ENCODE results near the gene KIF2C. TPM values are rescaled to one million over a fixed set of nuclear protein-coding genes. Genes with fewer than 3 reads are reported as not detected.
A peak's percentile ranks its signal among the peaks of the same experiment; 100 is the strongest.

Gene KIF2C
- total and polyA plus RNA-seq, 9 of the 15 experiments (the other 6 are each of a cell fraction or from before 2014, with no cell fraction given): 84.9 to 226 (median 169) TPM

- TF ChIP-seq, protein P1, sequence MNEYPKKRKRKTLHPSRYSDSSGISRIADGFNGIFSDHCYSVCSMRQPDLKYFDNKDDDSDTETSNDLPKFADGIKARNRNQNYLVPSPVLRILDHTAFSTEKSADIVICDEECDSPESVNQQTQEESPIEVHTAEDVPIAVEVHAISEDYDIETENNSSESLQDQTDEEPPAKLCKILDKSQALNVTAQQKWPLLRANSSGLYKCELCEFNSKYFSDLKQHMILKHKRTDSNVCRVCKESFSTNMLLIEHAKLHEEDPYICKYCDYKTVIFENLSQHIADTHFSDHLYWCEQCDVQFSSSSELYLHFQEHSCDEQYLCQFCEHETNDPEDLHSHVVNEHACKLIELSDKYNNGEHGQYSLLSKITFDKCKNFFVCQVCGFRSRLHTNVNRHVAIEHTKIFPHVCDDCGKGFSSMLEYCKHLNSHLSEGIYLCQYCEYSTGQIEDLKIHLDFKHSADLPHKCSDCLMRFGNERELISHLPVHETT (CRISPR knock-in tag; conservative IDR thresholded peaks at IDR 0.05 in 1 of 2, IDR thresholded peaks at IDR 0.05 in 1 of 2): no peak; a peak in 2 of 4 replicates
- peak; percentile 83 for TF ChIP-seq TOE1 (IDR thresholded peaks at IDR 0.05; ENCODE audit: borderline replicate concordance)
- TF ChIP-seq TOE1 (CRISPR knock-in tag; IDR thresholded peaks at IDR 0.05; ENCODE audit: borderline replicate concordance, low read depth): no peak
- TF ChIP-seq FOSL1 (tag; conservative IDR thresholded peaks at IDR 0.05): peak; percentile 77
- no peak for TF ChIP-seq ZSCAN29 (IDR thresholded peaks at IDR 0.05)
- TF ChIP-seq, protein P2, sequence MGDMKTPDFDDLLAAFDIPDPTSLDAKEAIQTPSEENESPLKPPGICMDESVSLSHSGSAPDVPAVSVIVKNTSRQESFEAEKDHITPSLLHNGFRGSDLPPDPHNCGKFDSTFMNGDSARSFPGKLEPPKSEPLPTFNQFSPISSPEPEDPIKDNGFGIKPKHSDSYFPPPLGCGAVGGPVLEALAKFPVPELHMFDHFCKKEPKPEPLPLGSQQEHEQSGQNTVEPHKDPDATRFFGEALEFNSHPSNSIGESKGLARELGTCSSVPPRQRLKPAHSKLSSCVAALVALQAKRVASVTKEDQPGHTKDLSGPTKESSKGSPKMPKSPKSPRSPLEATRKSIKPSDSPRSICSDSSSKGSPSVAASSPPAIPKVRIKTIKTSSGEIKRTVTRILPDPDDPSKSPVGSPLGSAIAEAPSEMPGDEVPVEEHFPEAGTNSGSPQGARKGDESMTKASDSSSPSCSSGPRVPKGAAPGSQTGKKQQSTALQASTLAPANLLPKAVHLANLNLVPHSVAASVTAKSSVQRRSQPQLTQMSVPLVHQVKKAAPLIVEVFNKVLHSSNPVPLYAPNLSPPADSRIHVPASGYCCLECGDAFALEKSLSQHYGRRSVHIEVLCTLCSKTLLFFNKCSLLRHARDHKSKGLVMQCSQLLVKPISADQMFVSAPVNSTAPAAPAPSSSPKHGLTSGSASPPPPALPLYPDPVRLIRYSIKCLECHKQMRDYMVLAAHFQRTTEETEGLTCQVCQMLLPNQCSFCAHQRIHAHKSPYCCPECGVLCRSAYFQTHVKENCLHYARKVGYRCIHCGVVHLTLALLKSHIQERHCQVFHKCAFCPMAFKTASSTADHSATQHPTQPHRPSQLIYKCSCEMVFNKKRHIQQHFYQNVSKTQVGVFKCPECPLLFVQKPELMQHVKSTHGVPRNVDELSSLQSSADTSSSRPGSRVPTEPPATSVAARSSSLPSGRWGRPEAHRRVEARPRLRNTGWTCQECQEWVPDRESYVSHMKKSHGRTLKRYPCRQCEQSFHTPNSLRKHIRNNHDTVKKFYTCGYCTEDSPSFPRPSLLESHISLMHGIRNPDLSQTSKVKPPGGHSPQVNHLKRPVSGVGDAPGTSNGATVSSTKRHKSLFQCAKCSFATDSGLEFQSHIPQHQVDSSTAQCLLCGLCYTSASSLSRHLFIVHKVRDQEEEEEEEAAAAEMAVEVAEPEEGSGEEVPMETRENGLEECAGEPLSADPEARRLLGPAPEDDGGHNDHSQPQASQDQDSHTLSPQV (IDR thresholded peaks at IDR 0.05): peak; percentile 87
- no peak for TF ChIP-seq NR1H2 (CRISPR knock-in tag; IDR thresholded peaks at IDR 0.05)
- TF ChIP-seq TEAD2 (tag; IDR thresholded peaks at IDR 0.05): no peak
- TF ChIP-seq TCF3 (CRISPR knock-in tag; IDR thresholded peaks at IDR 0.05): no peak; the same call in 1 of the 2 replicates
- peak; percentile 79; the same call in 1 of the 2 replicates for TF ChIP-seq NR2C2 (CRISPR knock-in tag; IDR thresholded peaks at IDR 0.05)
- TF ChIP-seq NR2C2 (tag; IDR thresholded peaks at IDR 0.05): peak; percentile 92
- no peak for TF ChIP-seq SETDB1 (IDR thresholded peaks at IDR 0.05; ENCODE audit: low read length)
- no peak for TF ChIP-seq ETS2 (tag; IDR thresholded peaks at IDR 0.05; ENCODE audit: borderline replicate concordance, poor library complexity, severe bottlenecking)
- TF ChIP-seq ZNF253 (CRISPR knock-in tag; conservative IDR thresholded peaks at IDR 0.05): no peak
- no peak for TF ChIP-seq TCF7L2 (IDR thresholded peaks at IDR 0.05; ENCODE audit: low read depth, low read length)
- TF ChIP-seq, protein P3, sequence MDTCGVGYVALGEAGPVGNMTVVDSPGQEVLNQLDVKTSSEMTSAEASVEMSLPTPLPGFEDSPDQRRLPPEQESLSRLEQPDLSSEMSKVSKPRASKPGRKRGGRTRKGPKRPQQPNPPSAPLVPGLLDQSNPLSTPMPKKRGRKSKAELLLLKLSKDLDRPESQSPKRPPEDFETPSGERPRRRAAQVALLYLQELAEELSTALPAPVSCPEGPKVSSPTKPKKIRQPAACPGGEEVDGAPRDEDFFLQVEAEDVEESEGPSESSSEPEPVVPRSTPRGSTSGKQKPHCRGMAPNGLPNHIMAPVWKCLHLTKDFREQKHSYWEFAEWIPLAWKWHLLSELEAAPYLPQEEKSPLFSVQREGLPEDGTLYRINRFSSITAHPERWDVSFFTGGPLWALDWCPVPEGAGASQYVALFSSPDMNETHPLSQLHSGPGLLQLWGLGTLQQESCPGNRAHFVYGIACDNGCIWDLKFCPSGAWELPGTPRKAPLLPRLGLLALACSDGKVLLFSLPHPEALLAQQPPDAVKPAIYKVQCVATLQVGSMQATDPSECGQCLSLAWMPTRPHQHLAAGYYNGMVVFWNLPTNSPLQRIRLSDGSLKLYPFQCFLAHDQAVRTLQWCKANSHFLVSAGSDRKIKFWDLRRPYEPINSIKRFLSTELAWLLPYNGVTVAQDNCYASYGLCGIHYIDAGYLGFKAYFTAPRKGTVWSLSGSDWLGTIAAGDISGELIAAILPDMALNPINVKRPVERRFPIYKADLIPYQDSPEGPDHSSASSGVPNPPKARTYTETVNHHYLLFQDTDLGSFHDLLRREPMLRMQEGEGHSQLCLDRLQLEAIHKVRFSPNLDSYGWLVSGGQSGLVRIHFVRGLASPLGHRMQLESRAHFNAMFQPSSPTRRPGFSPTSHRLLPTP (IDR thresholded peaks at IDR 0.05; ENCODE audit: borderline replicate concordance, extremely low read depth, insufficient read length): no peak
- peak; percentile 81 for TF ChIP-seq KLF1 (tag; IDR thresholded peaks at IDR 0.05)
- TF ChIP-seq SMARCB1 (IDR thresholded peaks at IDR 0.05; ENCODE audit: insufficient read length, low read depth): no peak
Measured at GRCh38 chr1:44775078-44775929, 35.7 kb downstream of the KIF2C start, which contains the start of gene RPS8 (continued).

All from K562 (cell line).